ENCODE data around the gene SALL3. TPM values are rescaled to one million over a fixed set of nuclear protein-coding genes. Genes with fewer than 3 reads are reported as not detected.

Gene SALL3
- total and polyA plus RNA-seq, 7 donors: not detected

- no peak for TF ChIP-seq POLR2A (IDR thresholded peaks at IDR 0.05)
- no peak for TF ChIP-seq EP300 (IDR thresholded peaks at IDR 0.05)
- TF ChIP-seq, protein P1, sequence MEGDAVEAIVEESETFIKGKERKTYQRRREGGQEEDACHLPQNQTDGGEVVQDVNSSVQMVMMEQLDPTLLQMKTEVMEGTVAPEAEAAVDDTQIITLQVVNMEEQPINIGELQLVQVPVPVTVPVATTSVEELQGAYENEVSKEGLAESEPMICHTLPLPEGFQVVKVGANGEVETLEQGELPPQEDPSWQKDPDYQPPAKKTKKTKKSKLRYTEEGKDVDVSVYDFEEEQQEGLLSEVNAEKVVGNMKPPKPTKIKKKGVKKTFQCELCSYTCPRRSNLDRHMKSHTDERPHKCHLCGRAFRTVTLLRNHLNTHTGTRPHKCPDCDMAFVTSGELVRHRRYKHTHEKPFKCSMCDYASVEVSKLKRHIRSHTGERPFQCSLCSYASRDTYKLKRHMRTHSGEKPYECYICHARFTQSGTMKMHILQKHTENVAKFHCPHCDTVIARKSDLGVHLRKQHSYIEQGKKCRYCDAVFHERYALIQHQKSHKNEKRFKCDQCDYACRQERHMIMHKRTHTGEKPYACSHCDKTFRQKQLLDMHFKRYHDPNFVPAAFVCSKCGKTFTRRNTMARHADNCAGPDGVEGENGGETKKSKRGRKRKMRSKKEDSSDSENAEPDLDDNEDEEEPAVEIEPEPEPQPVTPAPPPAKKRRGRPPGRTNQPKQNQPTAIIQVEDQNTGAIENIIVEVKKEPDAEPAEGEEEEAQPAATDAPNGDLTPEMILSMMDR (IDR thresholded peaks at IDR 0.05): no peak
- no peak for TF ChIP-seq POLR2AphosphoS5 (IDR thresholded peaks at IDR 0.05)
- intact Hi-C loops (cut with DNase I): no loop called here
- Histone ChIP-seq H3K27ac (no peak overlapping the region), H3K4me1 (no peaks in the 10 kb centered on the region), H3K36me3 (no peaks in the 10 kb centered on the region), H3K27me3 (peaks cover 0 to 31% (median 3%) of the 10 kb centered on the region in 3 donors), H3K9me3 (no peaks in the 10 kb centered on the region), H3K4me3 (no peak overlapping the region)
- no peak for DNase-seq
- 83 to 92% methylated on average over 13 of the region's 13 CpGs for WGBS, 2 donors
Observed at GRCh38 chr18:78991446-78991845, 11.8 kb downstream of the SALL3 start.

- no peak for TF ChIP-seq EP300 (IDR thresholded peaks at IDR 0.05)
- TF ChIP-seq, protein P1 (IDR thresholded peaks at IDR 0.05): no peak
- TF ChIP-seq POLR2AphosphoS5 (IDR thresholded peaks at IDR 0.05): no peak
- TF ChIP-seq POLR2A (IDR thresholded peaks at IDR 0.05): no peak
- Histone ChIP-seq H3K4me1 (no peaks in the 10 kb centered on the region), H3K27me3 (peaks cover 0 to 26% (median 0%) of the 10 kb centered on the region in 3 donors), H3K9me3 (no peaks in the 10 kb centered on the region), H3K36me3 (no peaks in the 10 kb centered on the region), H3K27ac (no peak overlapping the region), H3K4me3 (no peak overlapping the region)
- 94 to 96% methylated on average over 129 of the region's 129 CpGs for WGBS, 2 donors
- intact Hi-C loops (cut with DNase I): no loop called here
- DNase-seq: no peak
Observed at GRCh38 chr18:78992041-78993011, 12.7 kb downstream of the SALL3 start.

GRCh38 chr18:78993014-78993926 lies 13.7 kb downstream of the SALL3 start:
- Histone ChIP-seq H3K36me3 (no peaks in the 10 kb centered on the region), H3K9me3 (no peaks in the 10 kb centered on the region), H3K27me3 (peaks cover 0 to 21% (median 0%) of the 10 kb centered on the region in 3 donors), H3K4me3 (no peak overlapping the region), H3K4me1 (no peaks in the 10 kb centered on the region), H3K27ac (no peak overlapping the region)
- no peak for TF ChIP-seq POLR2AphosphoS5 (IDR thresholded peaks at IDR 0.05)
- no peak for TF ChIP-seq EP300 (IDR thresholded peaks at IDR 0.05)
- no peak for TF ChIP-seq POLR2A (IDR thresholded peaks at IDR 0.05)
- TF ChIP-seq, protein P1 (IDR thresholded peaks at IDR 0.05): no peak
- WGBS, 2 donors: 98% methylated on average over 90 of the region's 90 CpGs
- DNase-seq: no peak
- intact Hi-C loops (cut with DNase I): no loop called here

DNA sequence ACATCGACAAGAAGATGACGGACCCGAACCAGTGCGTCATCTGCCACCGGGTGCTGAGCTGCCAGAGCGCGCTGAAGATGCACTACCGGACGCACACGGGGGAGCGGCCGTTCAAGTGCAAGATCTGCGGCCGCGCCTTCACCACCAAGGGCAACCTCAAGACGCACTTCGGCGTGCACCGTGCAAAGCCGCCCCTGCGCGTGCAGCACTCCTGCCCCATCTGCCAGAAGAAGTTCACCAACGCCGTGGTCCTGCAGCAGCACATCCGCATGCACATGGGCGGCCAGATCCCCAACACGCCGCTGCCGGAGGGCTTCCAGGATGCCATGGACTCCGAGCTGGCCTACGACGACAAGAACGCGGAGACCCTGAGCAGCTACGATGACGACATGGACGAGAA lies 14.4 kb downstream of the SALL3 start:
- intact Hi-C loops (cut with DNase I): no loop called here
- 97 to 98% methylated on average over 37 of the region's 37 CpGs for WGBS, 2 donors
- DNase-seq: no peak

More for the DNA sequence above, 14.4 kb downstream of the SALL3 start:
- Histone ChIP-seq H3K9me3 (no peaks in the 10 kb centered on the region), H3K4me1 (no peaks in the 10 kb centered on the region), H3K27me3 (peaks cover 0 to 14% (median 0%) of the 10 kb centered on the region in 3 donors), H3K4me3 (no peak overlapping the region), H3K36me3 (no peaks in the 10 kb centered on the region), H3K27ac (no peak overlapping the region)
- TF ChIP-seq POLR2A (IDR thresholded peaks at IDR 0.05) (no peak), EP300 (IDR thresholded peaks at IDR 0.05) (no peak), POLR2AphosphoS5 (IDR thresholded peaks at IDR 0.05) (no peak)
- TF ChIP-seq, protein P1 (IDR thresholded peaks at IDR 0.05): no peak
